ENCODE data around the gene SHC2.
"Not testable (repeated sequence)": the region's sequence is repeated elsewhere in the genome, so short reads cannot be mapped to it uniquely, and the experiment has no call there.

DNA sequence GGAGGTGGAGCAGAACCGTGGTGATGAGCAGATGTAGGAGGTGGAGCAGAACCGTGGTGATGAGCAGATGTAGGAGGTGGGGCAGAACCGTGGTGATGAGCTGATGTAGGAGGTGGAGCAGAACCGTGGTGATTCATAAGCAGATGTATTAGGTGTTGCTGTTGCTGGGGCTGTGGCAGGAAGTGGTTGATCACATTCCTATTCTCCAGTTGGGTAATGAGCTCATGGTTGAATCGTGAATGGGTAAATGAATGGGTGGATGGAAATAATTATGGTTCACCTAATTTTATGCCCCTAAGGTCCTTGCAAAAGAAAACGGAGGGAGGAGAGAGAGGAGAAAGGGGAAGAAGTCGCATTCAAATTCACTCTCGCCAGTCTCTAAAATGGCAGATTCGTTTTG is 78.3 kb downstream of the SHC2 start:
- not testable (repeated sequence) for TF ChIP-seq FOXM1 (IDR thresholded peaks at IDR 0.05; ENCODE audit: borderline replicate concordance); LEF1 (IDR thresholded peaks at IDR 0.05; ENCODE audit: borderline replicate concordance); SUZ12 (IDR thresholded peaks at IDR 0.05); BHLHE40 (IDR thresholded peaks at IDR 0.05; ENCODE audit: borderline replicate concordance); FOXK2 (IDR thresholded peaks at IDR 0.05); SP1 (IDR thresholded peaks at IDR 0.05); ZNF384 (IDR thresholded peaks at IDR 0.05); HDGF (IDR thresholded peaks at IDR 0.05; ENCODE audit: borderline replicate concordance); L3MBTL2 (conservative IDR thresholded peaks at IDR 0.05); FOXA1 (IDR thresholded peaks at IDR 0.05)
